Smooth muscle cell of the brain vasculature (primary cell): Measurements from ENCODE around the gene HIPK2.

Source experiments
- DNase-seq: peaks from one replicate; pipeline ENCODE4 v3.0.0-alpha.2; 2012; ENCODE audit warnings: low read depth, low spot score

HIPK2 gene

GRCh38 chr7:139538881-139539635 lies 238.7 kb downstream of the HIPK2 start:
- no peak for DNase-seq

- no peak for DNase-seq
Measured at GRCh38 chr7:139536152-139536551, 241.6 kb downstream of the HIPK2 start.

- DNase-seq = no peak
Measured at GRCh38 chr7:139534966-139535651, 242.7 kb downstream of the HIPK2 start.

- DNase-seq = no peak
Measured at GRCh38 chr7:139534096-139534495, 243.7 kb downstream of the HIPK2 start.

- DNase-seq = no peak
Measured at GRCh38 chr7:139532636-139533155, 245.1 kb downstream of the HIPK2 start.

GRCh38 chr7:139531094-139531493 lies 246.7 kb downstream of the HIPK2 start:
- DNase-seq = no peak

- DNase-seq = no peak
Measured at GRCh38 chr7:139526578-139527544, 250.9 kb downstream of the HIPK2 start.

- no peak for DNase-seq
Measured at GRCh38 chr7:139525750-139526149, 252.0 kb downstream of the HIPK2 start.

- DNase-seq = no peak
Measured at GRCh38 chr7:139525239-139525638, 252.6 kb downstream of the HIPK2 start.

GRCh38 chr7:139523968-139524815 lies 253.6 kb downstream of the HIPK2 start:
- no peak for DNase-seq

GRCh38 chr7:139523199-139523941 lies 254.4 kb downstream of the HIPK2 start, which contains the start of gene CLEC2L:
Gene CLEC2L (plus strand): TSS chr7:139523685. CDS start chr7:139523928, 243 bp downstream.
- DNase-seq = no peak

- no peak for DNase-seq
Measured at GRCh38 chr7:139522830-139523198, 255.0 kb downstream of the HIPK2 start.

- DNase-seq = no peak
Measured at GRCh38 chr7:139521439-139521838, 256.4 kb downstream of the HIPK2 start.

- DNase-seq = no peak
Measured at GRCh38 chr7:139515266-139515665, 262.5 kb downstream of the HIPK2 start.
